ENCODE measurements around the gene NEUROG3.
"Not testable (repeated sequence)": the region's sequence is repeated elsewhere in the genome, so short reads cannot be mapped to it uniquely, and the experiment has no call there.

The NEUROG3 gene

GRCh38 chr10:69571618-69572158 lies 1.5 kb downstream of the NEUROG3 start:
- no peak for DNase-seq

- DNase-seq, result no peak
These were observed 3.0 kb downstream of the NEUROG3 start for GRCh38 chr10:69570050-69570816.

- no peak for DNase-seq
These were observed 3.8 kb downstream of the NEUROG3 start for GRCh38 chr10:69569396-69569934.

GRCh38 chr10:69568472-69569395 lies 4.5 kb downstream of the NEUROG3 start:
- no peak for DNase-seq

GRCh38 chr10:69567920-69568319 lies 5.3 kb downstream of the NEUROG3 start:
- DNase-seq, result no peak

- DNase-seq, result no peak
These were observed 10.4 kb downstream of the NEUROG3 start for GRCh38 chr10:69562731-69563254.

GRCh38 chr10:69559525-69559924 lies 13.7 kb downstream of the NEUROG3 start:
- DNase-seq, result no peak

GRCh38 chr10:69558559-69558958 lies 14.7 kb downstream of the NEUROG3 start:
- no peak for DNase-seq

- DNase-seq, result no peak
These were observed 18.6 kb downstream of the NEUROG3 start for GRCh38 chr10:69554611-69555010.

GRCh38 chr10:69553328-69553727 lies 19.9 kb downstream of the NEUROG3 start:
- no peak for DNase-seq

GRCh38 chr10:69552268-69552667 lies 21.0 kb downstream of the NEUROG3 start:
- DNase-seq, result no peak

- no peak for DNase-seq
These were observed 23.3 kb downstream of the NEUROG3 start for GRCh38 chr10:69549959-69550358.

GRCh38 chr10:69541463-69541862 lies 31.8 kb downstream of the NEUROG3 start:
- no peak for DNase-seq

GRCh38 chr10:69538461-69538860 lies 34.8 kb downstream of the NEUROG3 start:
- DNase-seq, result no peak

GRCh38 chr10:69537449-69537848 lies 35.8 kb downstream of the NEUROG3 start:
- no peak for DNase-seq

GRCh38 chr10:69536521-69536920 lies 36.7 kb downstream of the NEUROG3 start:
- DNase-seq, result not testable (repeated sequence)

- no peak for DNase-seq
These were observed 39.6 kb downstream of the NEUROG3 start for GRCh38 chr10:69533658-69534057.

GRCh38 chr10:69527961-69528360 lies 45.3 kb downstream of the NEUROG3 start:
- no peak for DNase-seq
